Mesodermal cell (in vitro differentiated cells): ENCODE results near the gene PAX3.

ENCODE experiments used
- H3K27ac ChIP-seq: 2 replicates; pipeline ENCODE4 v1.7.0; 2013; ENCODE audit warnings: mild to moderate bottlenecking, low read depth, low read length, moderate library complexity; ENCODE audit not compliant: severe bottlenecking
- H3K36me3 ChIP-seq: 2 replicates; pipeline ENCODE4 v1.7.1; 2013; ENCODE audit warnings: mild to moderate bottlenecking, low read length, moderate library complexity; ENCODE audit not compliant: control insufficient read depth, insufficient read depth
- H3K4me1 ChIP-seq: one replicate; pipeline ENCODE4 v1.7.1; 2013; ENCODE audit warnings: mild to moderate bottlenecking, low read length; ENCODE audit not compliant: insufficient read depth, control insufficient read depth, poor library complexity, severe bottlenecking
- H3K4me3 ChIP-seq: 2 replicates; pipeline ENCODE4 v1.7.0; 2013; ENCODE audit warnings: low read length, control low read depth, mild to moderate bottlenecking; ENCODE audit not compliant: insufficient read depth, poor library complexity, severe bottlenecking; ENCODE audit errors: extremely low read depth
- H3K9me3 ChIP-seq: 2 replicates; pipeline ENCODE4 v1.7.1; 2013; ENCODE audit warnings: mild to moderate bottlenecking, low read length, moderate library complexity; ENCODE audit not compliant: control insufficient read depth
- WGBS, 2 experiments: methylation state at CpG; one replicate each; pipeline ENCODE4 v1.1.5; 2013; ENCODE audit warnings: missing lambda C conversion rate in 2 of 2; ENCODE audit not compliant: insufficient coverage in 2 of 2; 5-methylcytosine and 5-hydroxymethylcytosine counted together

The PAX3 gene

GRCh38 chr2:222295368-222296062 is 3.3 kb downstream of the PAX3 start:
- Histone ChIP-seq H3K9me3 (no peaks in the 10 kb centered on the region), H3K27ac (no peak overlapping the region), H3K36me3 (no peaks in the 10 kb centered on the region), H3K4me3 (peak overlapping the region; percentile 47), H3K4me1 (peaks cover 32% of the 10 kb centered on the region)
- 10 to 12% methylated on average over 27 to 28 of the region's 33 CpGs for WGBS, 2 experiments

- H3K4me1 ChIP-seq = peaks cover 29% of the 10 kb centered on the region
- H3K4me3 ChIP-seq = peak overlapping the region; percentile 47
Observed at GRCh38 chr2:222294996-222295367, 3.8 kb downstream of the PAX3 start.

GRCh38 chr2:222293660-222294630 is 4.9 kb downstream of the PAX3 start:
- Histone ChIP-seq H3K9me3 (no peaks in the 10 kb centered on the region), H3K27ac (no peak overlapping the region), H3K4me1 (peaks cover 29% of the 10 kb centered on the region), H3K4me3 (no peak overlapping the region), H3K36me3 (no peaks in the 10 kb centered on the region)
- 9 to 11% methylated on average over 26 to 27 of the region's 36 CpGs for WGBS, 2 experiments

More at GRCh38 chr2:222294996-222295367, 3.8 kb downstream of the PAX3 start:
- Histone ChIP-seq H3K27ac (no peak overlapping the region), H3K9me3 (no peaks in the 10 kb centered on the region), H3K36me3 (no peaks in the 10 kb centered on the region)
- 4 to 8% methylated on average over 22 to 26 of the region's 27 CpGs for WGBS, 2 experiments

- Histone ChIP-seq H3K36me3 (no peaks in the 10 kb centered on the region), H3K27ac (peak overlapping the region; percentile 10), H3K9me3 (no peaks in the 10 kb centered on the region), H3K4me3 (no peak overlapping the region), H3K4me1 (peaks cover 25% of the 10 kb centered on the region)
- WGBS, 2 experiments = 32 to 48% methylated on average over 11 to 12 of the region's 14 CpGs
Observed at GRCh38 chr2:222292149-222293134, 6.4 kb downstream of the PAX3 start.

GRCh38 chr2:222291485-222291841 is 7.3 kb downstream of the PAX3 start:
- Histone ChIP-seq H3K9me3 (no peaks in the 10 kb centered on the region), H3K4me3 (peak overlapping the region; percentile 33), H3K4me1 (peaks cover 18% of the 10 kb centered on the region), H3K27ac (peak overlapping the region; percentile 94), H3K36me3 (no peaks in the 10 kb centered on the region)
- WGBS, 2 experiments = 9 to 18% methylated on average over 4 of the region's 4 CpGs

- H3K4me1 ChIP-seq = peaks cover 18% of the 10 kb centered on the region
- H3K27ac ChIP-seq = peak overlapping the region; percentile 94
- 0 to 1% methylated on average over 32 to 38 of the region's 45 CpGs for WGBS, 2 experiments
- no peaks in the 10 kb centered on the region for H3K9me3 ChIP-seq
- no peaks in the 10 kb centered on the region for H3K36me3 ChIP-seq
- peak overlapping the region; percentile 33 for H3K4me3 ChIP-seq
Observed at GRCh38 chr2:222290736-222291484, 7.9 kb downstream of the PAX3 start.

- WGBS, 2 experiments = 0% methylated on average over 2 to 4 of the region's 7 CpGs
- peak overlapping the region; percentile 94 for H3K27ac ChIP-seq
- no peaks in the 10 kb centered on the region for H3K9me3 ChIP-seq
- H3K36me3 ChIP-seq = no peaks in the 10 kb centered on the region
- H3K4me1 ChIP-seq = peaks cover 13% of the 10 kb centered on the region
- peak overlapping the region; percentile 33 for H3K4me3 ChIP-seq
Observed at GRCh38 chr2:222290401-222290735, 8.4 kb downstream of the PAX3 start.

- Histone ChIP-seq H3K9me3 (no peaks in the 10 kb centered on the region), H3K36me3 (no peaks in the 10 kb centered on the region), H3K27ac (peak overlapping the region; percentile 94), H3K4me1 (peaks cover 10% of the 10 kb centered on the region), H3K4me3 (peak overlapping the region; percentile 33)
- WGBS, 2 experiments = 4 to 6% methylated on average over 18 to 22 of the region's 30 CpGs
Observed at GRCh38 chr2:222289278-222290160, 9.3 kb downstream of the PAX3 start.

- H3K4me1 ChIP-seq = peaks cover 5% of the 10 kb centered on the region
- no peaks in the 10 kb centered on the region for H3K9me3 ChIP-seq
- H3K27ac ChIP-seq = no peak overlapping the region
- 4 to 19% methylated on average over 3 to 5 of the region's 8 CpGs for WGBS, 2 experiments
- no peaks in the 10 kb centered on the region for H3K36me3 ChIP-seq
- H3K4me3 ChIP-seq = no peak overlapping the region
Observed at GRCh38 chr2:222288590-222289277, 10.1 kb downstream of the PAX3 start.
